Body of pancreas (tissue), 4 donors: ENCODE results near the gene PLEKHG2. TPM values are rescaled to one million over a fixed set of nuclear protein-coding genes. Genes with fewer than 3 reads are reported as not detected.

Experiments used
- ATAC-seq: fragments of 150-250 bp; one replicate; pipeline ENCODE4 v1.9.1; 2016
- DNase-seq, 4 donors: peaks; one replicate each; pipeline ENCODE4 v3.0.0-alpha.2; 2019
- H3K27ac ChIP-seq, 4 donors: fragments of 200-600 bp; sonication (generic); 1 replicate in 3 of 4; 2 replicates in 1 of 4; pipeline versions ENCODE4 v1.5.1 to v1.6.1; 2016 to 2019; ENCODE audit warnings: mild to moderate bottlenecking in 1 of 4, mixed read lengths in 1 of 4, moderate library complexity in 1 of 4
- H3K27me3 ChIP-seq, 2 donors: fragments of 200-600 bp; sonication (generic); one replicate each; pipeline ENCODE4 v1.6.0; 2016; ENCODE audit warnings: mild to moderate bottlenecking in 1 of 2
- H3K36me3 ChIP-seq, 2 donors: fragments of 200-600 bp; sonication (generic); replicated peaks in 1 of 2; 2 replicates each; pipeline ENCODE4 v1.5.1; 2016; ENCODE audit warnings: low read depth in 2 of 2; ENCODE audit not compliant: insufficient read depth in 1 of 2
- H3K4me1 ChIP-seq: fragments of 200-600 bp; sonication (generic); one replicate; pipeline ENCODE4 v1.6.0; 2016
- H3K4me3 ChIP-seq, 2 donors: fragments of 200-600 bp; sonication (generic); 1 replicate in 1 of 2; 2 replicates in 1 of 2; pipeline ENCODE4 v1.5.1; 2016 to 2019
- H3K9me3 ChIP-seq, 3 donors: fragments of 200-600 bp; sonication (generic); 1 replicate in 2 of 3; 2 replicates in 1 of 3; pipeline ENCODE4 v1.5.1; 2016
- CTCF ChIP-seq, 7 experiments: fragments of 450-650 bp in 4 of 7; fragments of 200-600 bp in 3 of 7; sonication (generic) in 3 of 7; IDR thresholded peaks; one replicate each; pipeline ENCODE4 v1.5.1; 2016 to 2019; ENCODE audit warnings: antibody characterized with exemption in 7 of 7
- POLR2A ChIP-seq, 3 donors: fragments of 450-650 bp; IDR thresholded peaks; one replicate each; pipeline ENCODE4 v1.6.1; 2016; ENCODE audit warnings: antibody characterized with exemption in 3 of 3, mild to moderate bottlenecking in 2 of 3
- WGBS, 2 donors: methylation state at CpG; one replicate each; pipeline ENCODE4 v1.1.5; 2017; 5-methylcytosine and 5-hydroxymethylcytosine counted together
- intact Hi-C: fragments of 100-400 bp; cut with DNase I; formaldehyde crosslinking; loops from one replicate; pipeline ENCODE4 v1.15.1; 2023
- microRNA-seq, 2 donors: library from miRNA; unstranded; fragments of <30 nt; microRNA quantifications; one replicate each; pipeline ENCODE4, GENCODE V29; 2016; ENCODE audit warnings: borderline number of aligned reads in 2 of 2, borderline replicate concordance in 2 of 2
- small RNA-seq: library from RNA; depleted of rRNA; stranded (forward); fragments of <200 nt; gene quantifications from one replicate; pipeline ENCODE3, GENCODE V24; 2016
- total RNA-seq, 2 donors: library from RNA; depleted of rRNA; stranded (reverse); fragments of >200 nt; gene quantifications; one replicate each; pipeline ENCODE4 v1.1.0, GENCODE V29; 2016

PLEKHG2 gene
- total RNA-seq, 2 donors from 2014 or later = 6.7 to 13.2 TPM

GRCh38 chr19:39475748-39476147 is 63.3 kb downstream of the PLEKHG2 start:
- ATAC-seq (no peak), DNase-seq (no peak)
- Histone ChIP-seq H3K4me1 (peaks cover 8% of the 10 kb centered on the region), H3K27ac (no peak overlapping the region), H3K9me3 (no peaks in the 10 kb centered on the region), H3K4me3 (no peak overlapping the region), H3K27me3 (no peaks in the 10 kb centered on the region), H3K36me3 (peaks cover 13 to 39% of the 10 kb centered on the region in 2 donors)
- no peak for TF ChIP-seq CTCF (IDR thresholded peaks at IDR 0.05)
- no peak for TF ChIP-seq POLR2A (IDR thresholded peaks at IDR 0.05)
- intact Hi-C loops = loop anchor here (10.0 kb wide), 1 partner anchor 59 kb away; the partner anchor contains the start of gene EID2B
- 90 to 96% methylated on average over 2 of the region's 2 CpGs for WGBS, 2 donors

Small RNA genes lying within 50 kb of the gene (microRNA-seq; reads per million reads assigned to microRNA genes)
- 0.45 to 0.47 reads per million in 2 donors for gene MIR4530

Small RNA genes lying within 50 kb of the gene (small RNA-seq; reads per million reads assigned to genes)
- gene MIR4530 (not detected), gene RN7SL566P (not detected)

Other genes starting within 250 kb of the PLEKHG2 start
- 1 to 10 TPM in 1 of 2 donors, under 1 TPM in 1; 0.66 to 7.8 TPM for gene NCCRP1, start 215.7 kb upstream of the PLEKHG2 start, total RNA-seq
- 1,000 to 10,000 TPM; 2,614 to 5,793 TPM for gene SYCN, start 208.4 kb upstream of the PLEKHG2 start, total RNA-seq
- not detected for gene IFNL3, start 167.7 kb upstream of the PLEKHG2 start, total RNA-seq
- gene IFNL4, start 163.8 kb upstream of the PLEKHG2 start, total RNA-seq = not detected
- gene IFNL2, start 144.3 kb upstream of the PLEKHG2 start, total RNA-seq = not detected
- gene IFNL1, start 116.3 kb upstream of the PLEKHG2 start, total RNA-seq = not detected
- 1 to 10 TPM; 2.0 to 5.7 TPM for gene LRFN1, start 91.8 kb upstream of the PLEKHG2 start, total RNA-seq
- gene GMFG, start 76.6 kb upstream of the PLEKHG2 start, total RNA-seq = 1 to 10 TPM; 1.3 to 6.0 TPM
- gene SAMD4B, start 70.2 kb upstream of the PLEKHG2 start, total RNA-seq = 10 to 100 TPM; 41.5 to 77.8 TPM
- gene PAF1, start 21.6 kb upstream of the PLEKHG2 start, total RNA-seq = 10 to 100 TPM; 16.9 to 49.8 TPM
- 10 to 100 TPM; 23.1 to 40.9 TPM for gene MED29, start 21.3 kb upstream of the PLEKHG2 start, total RNA-seq
- gene ZFP36, start 5.8 kb upstream of the PLEKHG2 start, total RNA-seq = 100 to 1,000 TPM in 1 of 2 donors, 10 to 100 TPM in 1; 55.8 to 108 TPM
- gene RPS16, start 23.3 kb downstream of the PLEKHG2 start, total RNA-seq = 1,000 to 10,000 TPM in 1 of 2 donors, 100 to 1,000 TPM in 1; 573 to 1,475 TPM
- gene SUPT5H, start 32.9 kb downstream of the PLEKHG2 start, total RNA-seq = 10 to 100 TPM; 82.0 to 90.3 TPM
- gene TIMM50, start 68.2 kb downstream of the PLEKHG2 start, total RNA-seq = 10 to 100 TPM; 30.4 to 50.8 TPM
- not detected for gene DLL3, start 86.3 kb downstream of the PLEKHG2 start, total RNA-seq
- gene SELENOV, start 102.5 kb downstream of the PLEKHG2 start, total RNA-seq = not detected
- 1 to 10 TPM; 2.0 to 3.9 TPM for gene EID2B, start 120.2 kb downstream of the PLEKHG2 start, total RNA-seq
- gene EID2, start 127.5 kb downstream of the PLEKHG2 start, total RNA-seq = 10 to 100 TPM in 1 of 2 donors, 1 to 10 TPM in 1; 7.3 to 13.5 TPM
- not detected for gene LGALS13, start 189.9 kb downstream of the PLEKHG2 start, total RNA-seq
- gene LGALS16, start 243.2 kb downstream of the PLEKHG2 start, total RNA-seq = not detected